ENCODE measurements around the gene KRTAP20-2. TPM values are rescaled to one million over a fixed set of nuclear protein-coding genes. Genes with fewer than 3 reads are reported as not detected.

KRTAP20-2 gene
- total RNA-seq = not detected
- not detected for polyA plus RNA-seq
- total RNA-seq = not detected

- ChIA-PET CTCF (no interaction called here), POLR2A (no interaction called here)
- intact Hi-C loops (cut with micrococcal nuclease) = no loop called here
- Histone ChIP-seq H3K4me3 (ENCODE audit: low read length) (no peak within 1 kb of the TSS), H3K27ac (ENCODE audit: low read depth, low read length) (no peak within 1 kb of the TSS), H3K36me3 (ENCODE audit: control insufficient read depth in 2 of 3, insufficient read depth in 3 of 3, low read length in 3 of 3) (no peaks in the 10 kb centered on the region), H3K9me3 (ENCODE audit: control insufficient read depth in 2 of 3, low read length in 3 of 3) (no peaks in the 10 kb centered on the region), H3K4me1 (ENCODE audit: control insufficient read depth in 2 of 2, insufficient read depth in 2 of 2, low read length in 2 of 2) (no peaks in the 10 kb centered on the region), H3K27me3 (ENCODE audit: control insufficient read depth in 2 of 2, insufficient read depth in 2 of 2, low read length in 2 of 2) (no peaks in the 10 kb centered on the region)
- H3K9me3 Mint-ChIP-seq = peaks cover 0 to 9% (median 0%) of the 10 kb centered on the region in 11 donors
- peaks cover 0 to 10% (median 0%) of the 10 kb centered on the region in 5 donors for H3K27me3 Mint-ChIP-seq
- ATAC-seq = no peak
- DNase-seq = no peak
- H3K27ac Mint-ChIP-seq = no peak within 1 kb of the TSS
- no peak within 1 kb of the TSS for H3K4me3 Mint-ChIP-seq
- no peaks in the 10 kb centered on the region for H3K36me3 Mint-ChIP-seq
- H3K4me1 Mint-ChIP-seq = no peaks in the 10 kb centered on the region
Measured at GRCh38 chr21:30634906-30635305, at the start of gene KRTAP20-2. Gene KRTAP20-2 (plus strand): TSS chr21:30635206. CDS start chr21:30635264, 58 bp downstream.

- Mint-ChIP-seq H3K27me3 (peaks cover 0 to under 1% (median 0%) of the 10 kb centered on the region in 5 donors), H3K27ac (no peak within 1 kb of the TSS), H3K4me3 (no peak within 1 kb of the TSS), H3K9me3 (peaks cover 0 to 2% (median 0%) of the 10 kb centered on the region in 11 donors), H3K4me1 (no peaks in the 10 kb centered on the region), H3K36me3 (no peaks in the 10 kb centered on the region)
- Histone ChIP-seq H3K9me3 (ENCODE audit: control insufficient read depth in 2 of 3, low read length in 3 of 3) (no peaks in the 10 kb centered on the region), H3K27ac (ENCODE audit: low read depth, low read length) (no peak within 1 kb of the TSS), H3K27me3 (ENCODE audit: control insufficient read depth in 2 of 2, insufficient read depth in 2 of 2, low read length in 2 of 2) (no peaks in the 10 kb centered on the region), H3K36me3 (ENCODE audit: control insufficient read depth in 2 of 3, insufficient read depth in 3 of 3, low read length in 3 of 3) (no peaks in the 10 kb centered on the region), H3K4me3 (ENCODE audit: low read length) (no peak within 1 kb of the TSS), H3K4me1 (ENCODE audit: control insufficient read depth in 2 of 2, insufficient read depth in 2 of 2, low read length in 2 of 2) (no peaks in the 10 kb centered on the region)
- ATAC-seq (no peak), DNase-seq (no peak)
- ChIA-PET CTCF (no interaction called here), POLR2A (no interaction called here)
- intact Hi-C loops (cut with micrococcal nuclease) = no loop called here
Measured at GRCh38 chr21:30590297-30590696, 44.7 kb upstream of the KRTAP20-2 start, which contains the start of gene KRTAP22-2. Gene KRTAP22-2 (minus strand): TSS chr21:30590397.

GRCh38 chr21:30592140-30592539 is 42.9 kb upstream of the KRTAP20-2 start, which contains the start of gene KRTAP6-3:
Gene KRTAP6-3 (plus strand): TSS chr21:30592440. CDS start chr21:30592446, 6 bp downstream.
- ChIA-PET CTCF (no interaction called here), POLR2A (no interaction called here)
- H3K9me3 Mint-ChIP-seq = peaks cover 0 to 6% (median 0%) of the 10 kb centered on the region in 11 donors
- ATAC-seq (no peak), DNase-seq (no peak)
- Histone ChIP-seq H3K4me3 (ENCODE audit: low read length) (no peak within 1 kb of the TSS), H3K27ac (ENCODE audit: low read depth, low read length) (no peak within 1 kb of the TSS), H3K36me3 (ENCODE audit: control insufficient read depth in 2 of 3, insufficient read depth in 3 of 3, low read length in 3 of 3) (no peaks in the 10 kb centered on the region), H3K27me3 (ENCODE audit: control insufficient read depth in 2 of 2, insufficient read depth in 2 of 2, low read length in 2 of 2) (no peaks in the 10 kb centered on the region), H3K4me1 (ENCODE audit: control insufficient read depth in 2 of 2, insufficient read depth in 2 of 2, low read length in 2 of 2) (no peaks in the 10 kb centered on the region), H3K9me3 (ENCODE audit: control insufficient read depth in 2 of 3, low read length in 3 of 3) (no peaks in the 10 kb centered on the region)
- no peak within 1 kb of the TSS for H3K4me3 Mint-ChIP-seq
- intact Hi-C loops (cut with micrococcal nuclease) = no loop called here
- no peaks in the 10 kb centered on the region for H3K4me1 Mint-ChIP-seq
- H3K36me3 Mint-ChIP-seq = no peaks in the 10 kb centered on the region
- peaks cover 0 to 7% (median 0%) of the 10 kb centered on the region in 5 donors for H3K27me3 Mint-ChIP-seq
- no peak within 1 kb of the TSS for H3K27ac Mint-ChIP-seq

- no peak within 1 kb of the TSS for H3K4me3 ChIP-seq (ENCODE audit: low read length)
- no peaks in the 10 kb centered on the region for H3K4me1 Mint-ChIP-seq
- H3K36me3 Mint-ChIP-seq = no peaks in the 10 kb centered on the region
- H3K27ac ChIP-seq (ENCODE audit: low read depth, low read length) = no peak within 1 kb of the TSS
- H3K27ac Mint-ChIP-seq = no peak within 1 kb of the TSS
- H3K27me3 ChIP-seq (ENCODE audit: control insufficient read depth in 2 of 2, insufficient read depth in 2 of 2, low read length in 2 of 2) = no peaks in the 10 kb centered on the region
- H3K9me3 Mint-ChIP-seq = peaks cover 0 to 17% (median 4%) of the 10 kb centered on the region in 11 donors
- no peaks in the 10 kb centered on the region for H3K36me3 ChIP-seq (ENCODE audit: control insufficient read depth in 2 of 3, insufficient read depth in 3 of 3, low read length in 3 of 3)
- H3K4me1 ChIP-seq (ENCODE audit: control insufficient read depth in 2 of 2, insufficient read depth in 2 of 2, low read length in 2 of 2) = no peaks in the 10 kb centered on the region
- H3K9me3 ChIP-seq (ENCODE audit: control insufficient read depth in 2 of 3, low read length in 3 of 3) = no peaks in the 10 kb centered on the region
- intact Hi-C loops (cut with micrococcal nuclease) = no loop called here
- no peak for ATAC-seq
- no peak for DNase-seq
- POLR2A ChIA-PET = no interaction called here
- CTCF ChIA-PET = no interaction called here
- H3K4me3 Mint-ChIP-seq = no peak within 1 kb of the TSS
- H3K27me3 Mint-ChIP-seq = peaks cover 0 to 14% (median 0%) of the 10 kb centered on the region in 5 donors
Measured at GRCh38 chr21:30598802-30599201, 36.2 kb upstream of the KRTAP20-2 start, which contains the start of gene KRTAP6-2. Gene KRTAP6-2 (minus strand): TSS chr21:30598902. CDS start chr21:30598874, 28 bp downstream.

GRCh38 chr21:30600787-30601186 is 34.2 kb upstream of the KRTAP20-2 start, which contains the start of gene KRTAP22-1:
Gene KRTAP22-1 (plus strand): TSS chr21:30601087.
- no peaks in the 10 kb centered on the region for H3K4me1 Mint-ChIP-seq
- no peaks in the 10 kb centered on the region for H3K36me3 Mint-ChIP-seq
- Histone ChIP-seq H3K27me3 (ENCODE audit: control insufficient read depth in 2 of 2, insufficient read depth in 2 of 2, low read length in 2 of 2) (no peaks in the 10 kb centered on the region), H3K4me3 (ENCODE audit: low read length) (no peak within 1 kb of the TSS), H3K9me3 (ENCODE audit: control insufficient read depth in 2 of 3, low read length in 3 of 3) (no peaks in the 10 kb centered on the region), H3K36me3 (ENCODE audit: control insufficient read depth in 2 of 3, insufficient read depth in 3 of 3, low read length in 3 of 3) (no peaks in the 10 kb centered on the region), H3K4me1 (ENCODE audit: control insufficient read depth in 2 of 2, insufficient read depth in 2 of 2, low read length in 2 of 2) (no peaks in the 10 kb centered on the region), H3K27ac (ENCODE audit: low read depth, low read length) (no peak within 1 kb of the TSS)
- peaks cover 0 to 17% (median 4%) of the 10 kb centered on the region in 11 donors for H3K9me3 Mint-ChIP-seq
- H3K4me3 Mint-ChIP-seq = no peak within 1 kb of the TSS
- ATAC-seq = no peak
- no peak within 1 kb of the TSS for H3K27ac Mint-ChIP-seq
- ChIA-PET CTCF (no interaction called here), POLR2A (no interaction called here)
- intact Hi-C loops (cut with micrococcal nuclease) = no loop called here
- DNase-seq = no peak
- H3K27me3 Mint-ChIP-seq = peaks cover 0 to 14% (median 0%) of the 10 kb centered on the region in 5 donors

- Mint-ChIP-seq H3K36me3 (no peaks in the 10 kb centered on the region), H3K27me3 (peaks cover 0 to 7% (median 0%) of the 10 kb centered on the region in 5 donors), H3K4me1 (no peaks in the 10 kb centered on the region), H3K9me3 (peaks cover 0 to 15% (median 6%) of the 10 kb centered on the region in 11 donors), H3K27ac (no peak overlapping the region), H3K4me3 (no peak overlapping the region)
- DNase-seq = no peak
- ChIA-PET POLR2A (no interaction called here), CTCF (no interaction called here)
- H3K4me3 ChIP-seq (ENCODE audit: low read length) = no peak overlapping the region
- H3K36me3 ChIP-seq (ENCODE audit: control insufficient read depth in 2 of 3, insufficient read depth in 3 of 3, low read length in 3 of 3) = no peaks in the 10 kb centered on the region
- H3K27ac ChIP-seq (ENCODE audit: low read depth, low read length) = no peak overlapping the region
- no peaks in the 10 kb centered on the region for H3K4me1 ChIP-seq (ENCODE audit: control insufficient read depth in 2 of 2, insufficient read depth in 2 of 2, low read length in 2 of 2)
- no peaks in the 10 kb centered on the region for H3K9me3 ChIP-seq (ENCODE audit: control insufficient read depth in 2 of 3, low read length in 3 of 3)
- intact Hi-C loops (cut with micrococcal nuclease) = no loop called here
- ATAC-seq = no peak
- no peaks in the 10 kb centered on the region for H3K27me3 ChIP-seq (ENCODE audit: control insufficient read depth in 2 of 2, insufficient read depth in 2 of 2, low read length in 2 of 2)
Measured at GRCh38 chr21:30605968-30606367, 29.0 kb upstream of the KRTAP20-2 start.

- no peak overlapping the region for H3K4me3 Mint-ChIP-seq
- Histone ChIP-seq H3K4me1 (ENCODE audit: control insufficient read depth in 2 of 2, insufficient read depth in 2 of 2, low read length in 2 of 2) (no peaks in the 10 kb centered on the region), H3K27ac (ENCODE audit: low read depth, low read length) (no peak overlapping the region), H3K27me3 (ENCODE audit: control insufficient read depth in 2 of 2, insufficient read depth in 2 of 2, low read length in 2 of 2) (no peaks in the 10 kb centered on the region), H3K4me3 (ENCODE audit: low read length) (no peak overlapping the region), H3K36me3 (ENCODE audit: control insufficient read depth in 2 of 3, insufficient read depth in 3 of 3, low read length in 3 of 3) (no peaks in the 10 kb centered on the region), H3K9me3 (ENCODE audit: control insufficient read depth in 2 of 3, low read length in 3 of 3) (no peaks in the 10 kb centered on the region)
- H3K4me1 Mint-ChIP-seq = no peaks in the 10 kb centered on the region
- DNase-seq (no peak), ATAC-seq (no peak)
- peaks cover 0 to 9% (median 1%) of the 10 kb centered on the region in 11 donors for H3K9me3 Mint-ChIP-seq
- POLR2A ChIA-PET = no interaction called here
- intact Hi-C loops (cut with micrococcal nuclease) = no loop called here
- H3K27ac Mint-ChIP-seq = no peak overlapping the region
- CTCF ChIA-PET = no interaction called here
- H3K36me3 Mint-ChIP-seq = no peaks in the 10 kb centered on the region
- peaks cover 0 to 4% (median 0%) of the 10 kb centered on the region in 5 donors for H3K27me3 Mint-ChIP-seq
Measured at GRCh38 chr21:30612132-30612531, 22.9 kb upstream of the KRTAP20-2 start.
